ENCODE results near the gene AVEN. TPM values are rescaled to one million over a fixed set of nuclear protein-coding genes. Genes with fewer than 3 reads are reported as not detected.

AVEN gene
- total RNA-seq, 1 donor from 2014 or later: 17.3 TPM

DNA sequence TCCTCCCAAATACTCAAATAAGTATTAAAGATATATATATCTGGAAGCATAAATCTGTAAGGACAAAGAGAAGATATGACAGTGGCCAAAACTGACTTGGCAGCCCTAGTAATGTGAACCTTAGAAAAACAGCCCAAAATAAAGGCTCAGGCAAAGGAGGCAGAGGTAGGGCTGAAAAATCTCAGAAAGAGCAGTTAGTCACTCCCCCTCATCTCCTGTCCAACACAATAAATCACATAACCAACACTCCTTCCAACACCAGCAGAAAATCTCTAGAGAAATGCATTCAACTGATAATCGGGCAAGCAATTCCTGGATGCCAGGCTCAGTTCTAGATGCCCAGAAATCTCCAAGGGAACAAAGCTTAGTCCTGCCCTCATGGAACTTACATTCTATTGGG lies 92.9 kb downstream of the AVEN start:
- Histone ChIP-seq H3K9me3 (no peaks in the 10 kb centered on the region), H3K4me3 (no peak overlapping the region), H3K36me3 (no peaks in the 10 kb centered on the region), H3K27me3 (no peaks in the 10 kb centered on the region), H3K27ac (no peak overlapping the region), H3K4me1 (no peaks in the 10 kb centered on the region)
- DNase-seq (ENCODE audit: low spot score in 2 of 2): no peak
- intact Hi-C loops (cut with DNase I): no loop called here
- TF ChIP-seq, protein P1, sequence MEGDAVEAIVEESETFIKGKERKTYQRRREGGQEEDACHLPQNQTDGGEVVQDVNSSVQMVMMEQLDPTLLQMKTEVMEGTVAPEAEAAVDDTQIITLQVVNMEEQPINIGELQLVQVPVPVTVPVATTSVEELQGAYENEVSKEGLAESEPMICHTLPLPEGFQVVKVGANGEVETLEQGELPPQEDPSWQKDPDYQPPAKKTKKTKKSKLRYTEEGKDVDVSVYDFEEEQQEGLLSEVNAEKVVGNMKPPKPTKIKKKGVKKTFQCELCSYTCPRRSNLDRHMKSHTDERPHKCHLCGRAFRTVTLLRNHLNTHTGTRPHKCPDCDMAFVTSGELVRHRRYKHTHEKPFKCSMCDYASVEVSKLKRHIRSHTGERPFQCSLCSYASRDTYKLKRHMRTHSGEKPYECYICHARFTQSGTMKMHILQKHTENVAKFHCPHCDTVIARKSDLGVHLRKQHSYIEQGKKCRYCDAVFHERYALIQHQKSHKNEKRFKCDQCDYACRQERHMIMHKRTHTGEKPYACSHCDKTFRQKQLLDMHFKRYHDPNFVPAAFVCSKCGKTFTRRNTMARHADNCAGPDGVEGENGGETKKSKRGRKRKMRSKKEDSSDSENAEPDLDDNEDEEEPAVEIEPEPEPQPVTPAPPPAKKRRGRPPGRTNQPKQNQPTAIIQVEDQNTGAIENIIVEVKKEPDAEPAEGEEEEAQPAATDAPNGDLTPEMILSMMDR (IDR thresholded peaks at IDR 0.05): no peak

- intact Hi-C loops (cut with DNase I): no loop called here
- Histone ChIP-seq H3K9me3 (no peaks in the 10 kb centered on the region), H3K27ac (no peak overlapping the region), H3K4me3 (no peak overlapping the region), H3K36me3 (no peaks in the 10 kb centered on the region), H3K4me1 (no peaks in the 10 kb centered on the region), H3K27me3 (no peaks in the 10 kb centered on the region)
- TF ChIP-seq, protein P1 (IDR thresholded peaks at IDR 0.05): no peak
- no peak for DNase-seq (ENCODE audit: low spot score in 2 of 2)
These were observed 97.5 kb downstream of the AVEN start for GRCh38 chr15:33941279-33942063.

DNA sequence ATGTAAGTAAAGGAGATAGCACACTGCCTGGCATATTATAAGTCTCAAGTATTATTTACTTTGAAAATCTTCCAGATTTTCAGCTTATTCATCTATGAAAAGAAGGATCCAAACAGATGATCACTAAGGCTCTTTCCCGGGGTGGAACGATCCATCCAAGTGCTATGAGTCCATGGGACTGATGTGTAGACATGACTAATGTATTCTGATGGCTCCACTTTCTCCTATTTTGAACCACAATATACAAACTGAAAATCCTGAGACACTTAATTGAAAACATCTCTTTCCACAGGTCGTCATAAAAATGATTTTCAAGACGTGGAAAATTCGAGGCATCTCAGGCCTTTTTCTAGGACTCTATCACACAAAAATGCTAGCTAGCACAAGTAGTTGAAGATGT lies 104.1 kb downstream of the AVEN start:
- intact Hi-C loops (cut with DNase I): no loop called here
- Histone ChIP-seq H3K27ac (no peak overlapping the region), H3K27me3 (no peaks in the 10 kb centered on the region), H3K9me3 (no peaks in the 10 kb centered on the region), H3K4me1 (no peaks in the 10 kb centered on the region), H3K4me3 (no peak overlapping the region), H3K36me3 (no peaks in the 10 kb centered on the region)
- TF ChIP-seq, protein P1 (IDR thresholded peaks at IDR 0.05): no peak
- DNase-seq (ENCODE audit: low spot score in 2 of 2): no peak

- no peak for DNase-seq (ENCODE audit: low spot score in 2 of 2)
- Histone ChIP-seq H3K4me3 (no peak overlapping the region), H3K27ac (no peak overlapping the region), H3K9me3 (no peaks in the 10 kb centered on the region), H3K36me3 (no peaks in the 10 kb centered on the region), H3K27me3 (no peaks in the 10 kb centered on the region), H3K4me1 (no peaks in the 10 kb centered on the region)
- intact Hi-C loops (cut with DNase I): no loop called here
- TF ChIP-seq, protein P1 (IDR thresholded peaks at IDR 0.05): no peak
These were observed 104.6 kb downstream of the AVEN start for GRCh38 chr15:33934396-33934795.

- Histone ChIP-seq H3K36me3 (no peaks in the 10 kb centered on the region), H3K27ac (no peak overlapping the region), H3K27me3 (no peaks in the 10 kb centered on the region), H3K9me3 (no peaks in the 10 kb centered on the region), H3K4me1 (no peaks in the 10 kb centered on the region), H3K4me3 (no peak overlapping the region)
- TF ChIP-seq, protein P1 (IDR thresholded peaks at IDR 0.05): no peak
- intact Hi-C loops (cut with DNase I): no loop called here
- no peak for DNase-seq (ENCODE audit: low spot score in 2 of 2)
These were observed 106.3 kb downstream of the AVEN start for GRCh38 chr15:33932734-33933133.
